Gastroesophageal sphincter (tissue), 4 donors: ENCODE data around the gene RNASE11. TPM values are rescaled to one million over a fixed set of nuclear protein-coding genes. Genes with fewer than 3 reads are reported as not detected.
"Not testable (repeated sequence)": the region's sequence is repeated elsewhere in the genome, so short reads cannot be mapped to it uniquely, and the experiment has no call there.

ENCODE experiments used
- ATAC-seq: fragments of 150-250 bp; one replicate; pipeline ENCODE4 v1.9.1; 2016; ENCODE audit warnings: mild to moderate bottlenecking, moderate library complexity
- H3K27ac ChIP-seq, 4 donors: fragments of 200-600 bp; sonication (generic) in 3 of 4; 1 replicate in 3 of 4; 2 replicates in 1 of 4; pipeline ENCODE4 v1.5.1; 2016 to 2019
- H3K27me3 ChIP-seq: fragments of 200-600 bp; sonication (generic); one replicate; pipeline ENCODE4 v1.5.1; 2019
- H3K36me3 ChIP-seq, 2 donors: fragments of 200-600 bp; sonication (generic); one replicate each; pipeline ENCODE4 v1.5.1; 2019; ENCODE audit warnings: control low read depth in 1 of 2
- H3K4me1 ChIP-seq, 3 donors: fragments of 200-600 bp; sonication (generic); 1 replicate in 2 of 3; 2 replicates in 1 of 3; pipeline ENCODE4 v1.5.1; 2016 to 2019; ENCODE audit warnings: control low read depth in 2 of 3
- H3K4me3 ChIP-seq, 2 donors: fragments of 200-600 bp; sonication (generic); one replicate each; pipeline ENCODE4 v1.5.1; 2019; ENCODE audit warnings: mild to moderate bottlenecking in 1 of 2, moderate library complexity in 1 of 2
- H3K9me3 ChIP-seq, 3 donors: fragments of 200-600 bp; sonication (generic); one replicate each; pipeline ENCODE4 v1.5.1; 2017 to 2019; ENCODE audit warnings: control low read depth in 2 of 3
- CTCF ChIP-seq, 4 experiments: fragments of 200-600 bp in 2 of 4; fragments of 450-650 bp in 2 of 4; sonication (generic) in 1 of 4; IDR thresholded peaks; one replicate each; pipeline ENCODE4 v1.5.1; 2017 to 2019; ENCODE audit warnings: antibody characterized with exemption in 4 of 4, mild to moderate bottlenecking in 2 of 4, moderate library complexity in 2 of 4
- EP300 ChIP-seq: sonication (generic); formaldehyde crosslinking; IDR thresholded peaks from one replicate; pipeline ENCODE4 v1.6.1; 2017; ENCODE audit warnings: antibody characterized with exemption, mild to moderate bottlenecking
- POLR2A ChIP-seq, 2 donors: fragments of 450-650 bp; IDR thresholded peaks; one replicate each; pipeline ENCODE4 v1.6.1; 2017; ENCODE audit warnings: antibody characterized with exemption in 2 of 2, mild to moderate bottlenecking in 2 of 2, moderate library complexity in 1 of 2
- POLR2AphosphoS5 ChIP-seq: sonication (generic); formaldehyde crosslinking; IDR thresholded peaks from one replicate; pipeline ENCODE4 v1.6.1; 2017; ENCODE audit warnings: antibody characterized with exemption
- WGBS, 2 donors: methylation state at CpG; one replicate each; pipeline ENCODE4 v1.1.5; 2018; ENCODE audit warnings: low coverage in 1 of 2; 5-methylcytosine and 5-hydroxymethylcytosine counted together
- total RNA-seq, 4 donors: library from RNA; depleted of rRNA; stranded (reverse); fragments of >200 nt; gene quantifications; one replicate each; pipeline ENCODE4 v1.1.0, GENCODE V29; 2016

The RNASE11 gene
- total RNA-seq, 4 donors from 2014 or later = not detected

- Histone ChIP-seq H3K4me1 (no peaks in the 10 kb centered on the region), H3K36me3 (no peaks in the 10 kb centered on the region), H3K4me3 (no peak overlapping the region), H3K27me3 (no peaks in the 10 kb centered on the region), H3K27ac (no peak overlapping the region), H3K9me3 (no peaks in the 10 kb centered on the region)
- ATAC-seq = no peak
- WGBS, 2 donors = 38 to 69% methylated on average over 4 of the region's 4 CpGs
- TF ChIP-seq CTCF (IDR thresholded peaks at IDR 0.05) (no peak), POLR2AphosphoS5 (no peak), EP300 (no peak), POLR2A (IDR thresholded peaks at IDR 0.05) (no peak)
Observed at GRCh38 chr14:20580242-20580641, 7.6 kb downstream of the RNASE11 start.

DNA sequence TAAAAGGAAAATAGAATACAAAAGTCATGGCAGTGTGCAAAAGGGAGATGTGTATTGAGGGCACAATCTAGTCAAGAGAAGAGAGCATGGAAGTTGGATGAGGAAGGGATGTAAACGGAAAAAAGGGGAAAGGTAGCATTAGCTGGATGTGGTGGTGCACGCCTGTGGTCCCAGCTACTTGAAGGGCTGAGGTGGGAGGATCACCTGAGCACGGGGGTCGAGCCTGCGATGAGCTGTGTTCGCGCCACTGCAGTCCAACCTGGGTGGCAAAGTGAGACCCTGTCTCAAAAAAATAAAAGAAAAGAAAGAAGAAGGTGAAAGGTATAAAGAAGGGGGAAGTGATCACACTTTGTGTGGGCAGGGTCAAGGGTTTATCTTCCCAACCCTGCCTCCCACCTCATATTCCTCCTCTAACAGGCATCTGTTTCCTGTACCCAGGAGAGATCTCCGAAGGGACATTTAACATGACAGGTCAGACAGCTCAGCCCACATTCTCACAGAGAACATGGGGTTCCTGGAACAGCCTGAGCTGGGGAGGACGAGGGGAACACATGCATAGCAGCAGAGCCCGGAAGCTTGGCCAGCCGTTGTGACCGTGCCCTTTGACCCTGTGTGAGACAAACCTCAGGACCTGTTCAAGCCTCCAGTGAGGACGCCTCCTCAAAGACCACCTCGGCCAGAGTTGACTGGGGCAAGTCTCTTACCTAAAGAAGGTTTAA, 8.9 kb downstream of the RNASE11 start:
- no peak for ATAC-seq
- TF ChIP-seq POLR2A (IDR thresholded peaks at IDR 0.05) (no peak), EP300 (no peak), POLR2AphosphoS5 (no peak), CTCF (IDR thresholded peaks at IDR 0.05) (no peak)

DNA sequence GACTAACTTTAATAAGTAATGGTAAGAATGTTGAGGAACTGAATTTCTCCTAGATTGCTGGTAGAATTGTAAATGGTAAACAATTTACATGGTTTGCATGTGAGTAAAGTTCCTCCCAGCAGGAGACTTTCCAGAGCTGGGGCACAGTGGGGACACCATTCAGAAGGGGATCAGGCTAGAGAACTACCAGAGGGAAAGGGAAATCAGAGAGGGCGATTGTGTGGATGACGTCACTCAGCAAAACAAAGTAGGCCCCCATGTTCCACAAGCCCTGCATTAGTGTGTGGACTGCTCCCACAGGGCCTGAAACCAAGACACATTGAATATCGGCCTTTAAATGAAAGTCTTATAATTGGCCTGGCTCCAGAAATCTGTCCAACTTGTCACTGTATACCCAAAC, 9.5 kb downstream of the RNASE11 start:
- no peak overlapping the region for H3K27ac ChIP-seq
- H3K4me3 ChIP-seq = no peak overlapping the region
- no peaks in the 10 kb centered on the region for H3K27me3 ChIP-seq
- TF ChIP-seq EP300 = no peak
- TF ChIP-seq CTCF (IDR thresholded peaks at IDR 0.05) = no peak
- no peak for TF ChIP-seq POLR2AphosphoS5
- TF ChIP-seq POLR2A (IDR thresholded peaks at IDR 0.05) = no peak
- WGBS, 2 donors = 60 to 79% methylated on average over 1 to 3 of the region's 3 CpGs
- no peak for ATAC-seq
- H3K4me1 ChIP-seq = no peaks in the 10 kb centered on the region
- no peaks in the 10 kb centered on the region for H3K9me3 ChIP-seq
- no peaks in the 10 kb centered on the region for H3K36me3 ChIP-seq

More for the DNA sequence above, 8.9 kb downstream of the RNASE11 start:
- no peak overlapping the region for H3K4me3 ChIP-seq
- WGBS, 2 donors = 74 to 90% methylated on average over 3 to 14 of the region's 14 CpGs
- H3K9me3 ChIP-seq = no peaks in the 10 kb centered on the region
- H3K27me3 ChIP-seq = no peaks in the 10 kb centered on the region
- no peaks in the 10 kb centered on the region for H3K36me3 ChIP-seq
- H3K4me1 ChIP-seq = no peaks in the 10 kb centered on the region
- no peak overlapping the region for H3K27ac ChIP-seq

DNA sequence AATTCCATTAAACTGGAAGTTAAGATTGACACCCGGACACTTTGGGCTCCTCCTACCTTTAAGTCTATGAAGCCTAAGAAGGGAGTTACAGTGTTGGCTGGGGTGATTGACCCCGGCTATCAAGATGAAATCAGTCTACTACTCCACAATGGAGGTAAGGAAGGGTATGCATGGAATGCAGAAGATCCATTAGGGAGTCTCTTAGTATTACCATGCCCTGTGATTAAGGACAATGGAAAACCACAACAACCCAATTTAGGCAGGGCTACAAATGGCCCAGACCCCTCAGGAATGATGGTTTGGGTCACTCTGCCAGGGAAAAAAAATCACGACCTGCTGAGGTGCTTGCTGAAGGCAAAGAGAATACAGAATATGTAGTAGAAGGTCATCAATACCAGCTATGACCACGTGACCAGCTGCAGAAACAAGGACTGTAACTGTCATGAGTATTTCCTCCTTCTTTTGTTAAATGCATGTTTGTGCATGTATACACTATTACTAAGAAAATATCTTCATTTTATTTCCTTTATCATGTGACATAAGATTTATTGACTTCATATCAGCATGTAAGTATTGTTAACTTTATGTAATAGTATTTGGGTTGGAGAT, 15.3 kb downstream of the RNASE11 start:
- not testable (repeated sequence) for H3K27ac ChIP-seq, ATAC-seq, H3K36me3 ChIP-seq, H3K27me3 ChIP-seq, H3K4me3 ChIP-seq, H3K4me1 ChIP-seq
- peaks cover 0 to 31% (median 4%) of the 10 kb centered on the region in 3 donors for H3K9me3 ChIP-seq
- whole genome bisulfite sequencing, 2 donors = 59 to 75% methylated on average over 2 to 3 of the region's 4 CpGs

DNA sequence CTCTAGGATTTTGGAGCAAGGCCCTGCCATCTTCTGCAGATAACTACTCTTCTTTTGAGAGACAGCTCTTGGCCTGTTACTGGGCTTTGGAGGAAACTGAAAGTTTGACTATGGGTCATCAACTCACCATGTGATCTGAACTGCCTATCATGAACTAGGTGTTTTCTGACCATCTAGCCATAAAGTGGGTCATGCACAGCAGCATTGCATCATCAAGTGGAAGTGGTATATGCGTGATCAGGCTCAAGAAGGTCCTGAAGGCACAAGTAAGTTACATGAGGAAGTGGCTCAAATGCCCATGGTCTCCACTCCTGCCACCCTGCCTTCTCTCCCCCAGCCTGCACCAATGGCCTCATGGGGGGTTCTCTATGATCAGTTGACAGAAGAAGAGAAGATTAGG, 17.1 kb downstream of the RNASE11 start:
- no CpG with 5 or more reads among the region's 1 CpG for WGBS, 2 donors

GRCh38 chr14:20569865-20570264, 17.9 kb downstream of the RNASE11 start:
- peaks cover 0 to 37% (median 4%) of the 10 kb centered on the region in 3 donors for H3K9me3 ChIP-seq
- not testable (repeated sequence) for H3K27me3 ChIP-seq, H3K27ac ChIP-seq, ATAC-seq, H3K4me3 ChIP-seq, H3K36me3 ChIP-seq, H3K4me1 ChIP-seq
- WGBS, 2 donors = 88% methylated on average over 1 of the region's 2 CpGs; no CpG with 5 or more reads in 1 of the 2 donors

More for the DNA sequence above, 17.1 kb downstream of the RNASE11 start:
- ATAC-seq, H3K36me3 ChIP-seq, H3K4me3 ChIP-seq, H3K27me3 ChIP-seq, H3K27ac ChIP-seq, H3K4me1 ChIP-seq: not testable (repeated sequence)
- H3K9me3 ChIP-seq = peaks cover 0 to 37% (median 4%) of the 10 kb centered on the region in 3 donors
